Astrocyte (in vitro differentiated cells and primary cell): ENCODE data around the gene FAM47E. TPM values are rescaled to one million over a fixed set of nuclear protein-coding genes. Genes with fewer than 3 reads are reported as not detected.

ENCODE experiments used
- DNase-seq: peaks from one replicate; pipeline ENCODE4 v3.0.0-alpha.2; 2010; ENCODE audit warnings: low read depth
- FAIRE-seq: peaks from 2 replicates; lab custom pipeline; 2011; peaks lifted over from hg19 to GRCh38; lab: Jason Lieb, UNC
- H2AFZ ChIP-seq: 2 replicates; pipeline ENCODE4 v1.6.0; 2012; ENCODE audit warnings: low read depth, low read length, inconsistent platforms
- H3K27ac ChIP-seq: 2 replicates; pipeline ENCODE4 v1.5.1; 2011; ENCODE audit warnings: low read depth, low read length, inconsistent platforms
- H3K27me3 ChIP-seq: 2 replicates; pipeline ENCODE4 v1.6.0; 2011; ENCODE audit warnings: low read length, inconsistent platforms; ENCODE audit not compliant: insufficient read depth
- H3K36me3 ChIP-seq: 2 replicates; pipeline ENCODE4 v1.5.1; 2011; ENCODE audit warnings: low read length, inconsistent platforms; ENCODE audit not compliant: insufficient read depth
- H3K4me1 ChIP-seq: 2 replicates; pipeline ENCODE4 v1.5.1; 2011; ENCODE audit warnings: low read length, inconsistent platforms; ENCODE audit not compliant: insufficient read depth
- H3K4me2 ChIP-seq: 2 replicates; pipeline ENCODE4 v1.6.0; 2012; ENCODE audit warnings: low read length, inconsistent platforms
- H3K4me3 ChIP-seq: 2 replicates; pipeline ENCODE4 v1.5.1; 2011; ENCODE audit warnings: low read depth, mild to moderate bottlenecking, low read length, inconsistent platforms; ENCODE audit not compliant: insufficient read depth
- H3K79me2 ChIP-seq: 2 replicates; pipeline ENCODE4 v1.6.0; 2012; ENCODE audit warnings: mild to moderate bottlenecking, low read length, inconsistent platforms; ENCODE audit not compliant: insufficient read depth
- H3K9ac ChIP-seq: 2 replicates; pipeline ENCODE4 v1.6.0; 2012; ENCODE audit warnings: mild to moderate bottlenecking, low read length, inconsistent platforms
- H3K9me3 ChIP-seq: 2 replicates; pipeline ENCODE4 v1.5.1; 2012; ENCODE audit warnings: low read depth, mild to moderate bottlenecking, low read length, inconsistent platforms; ENCODE audit not compliant: insufficient read depth
- H4K20me1 ChIP-seq: 2 replicates; pipeline ENCODE4 v1.6.0; 2012; ENCODE audit warnings: low read length, inconsistent platforms; ENCODE audit not compliant: insufficient read depth
- H3K27ac Mint-ChIP-seq: one replicate; pipeline ENCODE4 v1.8.0; 2021; ENCODE audit warnings: mild to moderate bottlenecking, mixed read lengths; ENCODE audit not compliant: unreplicated experiment
- H3K27me3 Mint-ChIP-seq: one replicate; pipeline ENCODE4 v1.8.0; 2021; ENCODE audit warnings: low read depth, mixed read lengths; ENCODE audit not compliant: unreplicated experiment
- H3K36me3 Mint-ChIP-seq: one replicate; pipeline ENCODE4 v1.8.0; 2021; ENCODE audit warnings: low read depth, mixed read lengths; ENCODE audit not compliant: unreplicated experiment
- H3K4me1 Mint-ChIP-seq: one replicate; pipeline ENCODE4 v1.8.0; 2021; ENCODE audit warnings: low read depth, mixed read lengths; ENCODE audit not compliant: unreplicated experiment
- H3K4me3 Mint-ChIP-seq: one replicate; pipeline ENCODE4 v1.8.0; 2021; ENCODE audit warnings: mild to moderate bottlenecking, moderate library complexity, mixed read lengths; ENCODE audit not compliant: unreplicated experiment
- H3K9me3 Mint-ChIP-seq: one replicate; pipeline ENCODE4 v1.8.0; 2021; ENCODE audit warnings: mild to moderate bottlenecking, mixed read lengths; ENCODE audit not compliant: unreplicated experiment
- EZH2 ChIP-seq: IDR thresholded peaks from 2 replicates; pipeline ENCODE4 v1.6.1; 2012; ENCODE audit warnings: mild to moderate bottlenecking, low read length, inconsistent platforms; ENCODE audit not compliant: insufficient read depth
- total RNA-seq: library from RNA; stranded (reverse); gene quantifications from 2 replicates; pipeline ENCODE4 v1.2.1, GENCODE V29; 2021
- TF ChIP-seq, protein P1 (sequence below): IDR thresholded peaks from 2 replicates; pipeline ENCODE4 v1.5.1; 2011; ENCODE audit warnings: low read depth, mild to moderate bottlenecking, inconsistent platforms, low read length, moderate library complexity; ENCODE audit not compliant: insufficient read depth

FAM47E gene
- total RNA-seq, 1 donor from 2014 or later, result 0.54 TPM

GRCh38 chr4:76234679-76235044 is 16.9 kb upstream of the FAM47E start:
- H3K4me1 ChIP-seq, result no peaks in the 10 kb centered on the region
- FAIRE-seq (no peak), DNase-seq (no peak)
- H3K9ac ChIP-seq, result no peak overlapping the region
- no peak overlapping the region for H3K27ac ChIP-seq
- no peaks in the 10 kb centered on the region for H3K9me3 ChIP-seq
- H3K36me3 ChIP-seq, result no peaks in the 10 kb centered on the region
- H3K4me2 ChIP-seq, result no peak overlapping the region
- no peak overlapping the region for H3K4me3 ChIP-seq
- no peaks in the 10 kb centered on the region for H4K20me1 ChIP-seq
- H3K36me3 Mint-ChIP-seq, result peaks cover 2% of the 10 kb centered on the region
- H3K9me3 Mint-ChIP-seq, result peaks cover 5% of the 10 kb centered on the region
- no peaks in the 10 kb centered on the region for H3K27me3 Mint-ChIP-seq
- H2AFZ ChIP-seq, result no peak overlapping the region
- H3K27ac Mint-ChIP-seq, result peak overlapping the region; percentile 73
- H3K4me3 Mint-ChIP-seq, result peak overlapping the region; percentile 85
- no peaks in the 10 kb centered on the region for H3K4me1 Mint-ChIP-seq
- TF ChIP-seq, protein P1, sequence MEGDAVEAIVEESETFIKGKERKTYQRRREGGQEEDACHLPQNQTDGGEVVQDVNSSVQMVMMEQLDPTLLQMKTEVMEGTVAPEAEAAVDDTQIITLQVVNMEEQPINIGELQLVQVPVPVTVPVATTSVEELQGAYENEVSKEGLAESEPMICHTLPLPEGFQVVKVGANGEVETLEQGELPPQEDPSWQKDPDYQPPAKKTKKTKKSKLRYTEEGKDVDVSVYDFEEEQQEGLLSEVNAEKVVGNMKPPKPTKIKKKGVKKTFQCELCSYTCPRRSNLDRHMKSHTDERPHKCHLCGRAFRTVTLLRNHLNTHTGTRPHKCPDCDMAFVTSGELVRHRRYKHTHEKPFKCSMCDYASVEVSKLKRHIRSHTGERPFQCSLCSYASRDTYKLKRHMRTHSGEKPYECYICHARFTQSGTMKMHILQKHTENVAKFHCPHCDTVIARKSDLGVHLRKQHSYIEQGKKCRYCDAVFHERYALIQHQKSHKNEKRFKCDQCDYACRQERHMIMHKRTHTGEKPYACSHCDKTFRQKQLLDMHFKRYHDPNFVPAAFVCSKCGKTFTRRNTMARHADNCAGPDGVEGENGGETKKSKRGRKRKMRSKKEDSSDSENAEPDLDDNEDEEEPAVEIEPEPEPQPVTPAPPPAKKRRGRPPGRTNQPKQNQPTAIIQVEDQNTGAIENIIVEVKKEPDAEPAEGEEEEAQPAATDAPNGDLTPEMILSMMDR, result no peak
- no peak for TF ChIP-seq EZH2
- H3K27me3 ChIP-seq, result no peaks in the 10 kb centered on the region
- H3K79me2 ChIP-seq, result no peaks in the 10 kb centered on the region

GRCh38 chr4:76235407-76235806 is 16.1 kb upstream of the FAM47E start:
- H3K4me3 ChIP-seq, result no peak overlapping the region
- Mint-ChIP-seq H3K27me3 (no peaks in the 10 kb centered on the region), H3K36me3 (no peaks in the 10 kb centered on the region), H3K9me3 (peaks cover 8% of the 10 kb centered on the region), H3K4me3 (no peak overlapping the region), H3K27ac (no peak overlapping the region), H3K4me1 (no peaks in the 10 kb centered on the region)
- no peaks in the 10 kb centered on the region for H3K36me3 ChIP-seq
- FAIRE-seq (no peak), DNase-seq (no peak)
- TF ChIP-seq EZH2, result no peak
- TF ChIP-seq, protein P1, result no peak
- no peak overlapping the region for H3K9ac ChIP-seq
- no peak overlapping the region for H3K27ac ChIP-seq
- H3K79me2 ChIP-seq, result no peaks in the 10 kb centered on the region
- H3K4me2 ChIP-seq, result no peak overlapping the region
- no peaks in the 10 kb centered on the region for H3K4me1 ChIP-seq
- no peak overlapping the region for H2AFZ ChIP-seq
- no peaks in the 10 kb centered on the region for H3K9me3 ChIP-seq
- no peaks in the 10 kb centered on the region for H4K20me1 ChIP-seq
- no peaks in the 10 kb centered on the region for H3K27me3 ChIP-seq

DNA sequence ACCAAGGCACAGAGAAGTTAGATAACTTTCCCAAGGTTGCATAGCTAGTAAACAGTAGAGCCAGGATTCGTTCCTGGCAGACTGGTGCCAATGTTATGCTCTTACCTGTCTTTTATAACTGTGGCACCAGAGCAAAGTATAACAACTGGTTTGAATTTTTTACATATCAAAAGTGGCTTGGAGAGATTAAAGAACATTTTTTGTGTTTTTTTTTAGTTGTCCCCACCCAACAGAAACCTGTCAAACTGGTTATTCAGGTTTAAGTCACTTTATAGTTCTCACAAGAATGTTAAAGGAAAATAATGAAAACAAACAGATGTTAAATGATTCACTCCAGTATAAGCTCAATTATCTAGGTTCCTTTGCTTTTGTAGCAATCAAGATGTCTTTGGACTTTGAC is 15.6 kb upstream of the FAM47E start:
- H3K9ac ChIP-seq, result no peak overlapping the region
- H2AFZ ChIP-seq, result no peak overlapping the region
- no peak for DNase-seq
- H3K9me3 ChIP-seq, result no peaks in the 10 kb centered on the region
- no peaks in the 10 kb centered on the region for H3K4me1 ChIP-seq
- H3K9me3 Mint-ChIP-seq, result peaks cover 8% of the 10 kb centered on the region
- no peaks in the 10 kb centered on the region for H3K4me1 Mint-ChIP-seq
- H3K4me3 Mint-ChIP-seq, result no peak overlapping the region
- H3K79me2 ChIP-seq, result no peaks in the 10 kb centered on the region
- TF ChIP-seq, protein P1, result no peak
- no peak for TF ChIP-seq EZH2
- H3K36me3 ChIP-seq, result no peaks in the 10 kb centered on the region
- H3K27me3 ChIP-seq, result no peaks in the 10 kb centered on the region
- no peak for FAIRE-seq
- no peaks in the 10 kb centered on the region for H3K36me3 Mint-ChIP-seq
- H3K4me3 ChIP-seq, result no peak overlapping the region
- H3K4me2 ChIP-seq, result no peak overlapping the region
- H3K27me3 Mint-ChIP-seq, result no peaks in the 10 kb centered on the region
- no peak overlapping the region for H3K27ac Mint-ChIP-seq
- H4K20me1 ChIP-seq, result no peaks in the 10 kb centered on the region
- H3K27ac ChIP-seq, result no peak overlapping the region
